CD14-positive monocyte (primary cell): ENCODE results near the gene STX1A. TPM values are rescaled to one million over a fixed set of nuclear protein-coding genes. Genes with fewer than 3 reads are reported as not detected.

ENCODE experiments used
- DNase-seq, 3 donors: peaks; one replicate each; pipeline ENCODE4 v3.0.0-alpha.2; 2011 to 2022
- H2AFZ ChIP-seq: 2 replicates; pipeline ENCODE4 v1.6.0; 2012; ENCODE audit warnings: mild to moderate bottlenecking, low read depth, low read length, inconsistent platforms; ENCODE audit not compliant: insufficient read depth, poor library complexity, severe bottlenecking
- H3K27ac ChIP-seq, 2 donors: 1 replicate in 1 of 2; 2 replicates in 1 of 2; pipeline ENCODE4 v1.5.1; 2012 to 2013; ENCODE audit warnings: low read length in 2 of 2, control low read depth in 1 of 2, inconsistent platforms in 1 of 2, low read depth in 1 of 2, mild to moderate bottlenecking in 1 of 2
- H3K27me3 ChIP-seq, 2 donors: one replicate each; pipeline versions ENCODE4 v1.6.0 to v1.6.1; 2011 to 2013; ENCODE audit warnings: low read length in 2 of 2; ENCODE audit not compliant: control insufficient read depth in 2 of 2, insufficient read depth in 2 of 2
- H3K36me3 ChIP-seq, 2 donors: replicated peaks in 1 of 2; 1 replicate in 1 of 2; 2 replicates in 1 of 2; pipeline versions ENCODE4 v1.5.1 to v1.6.1; 2012 to 2013; ENCODE audit warnings: low read length in 2 of 2, control low read depth in 1 of 2, inconsistent platforms in 1 of 2, mild to moderate bottlenecking in 1 of 2; ENCODE audit not compliant: insufficient read depth in 2 of 2, control insufficient read depth in 1 of 2
- H3K4me1 ChIP-seq, 2 donors: 1 replicate in 1 of 2; 2 replicates in 1 of 2; pipeline versions ENCODE4 v1.5.1 to v1.6.1; 2012 to 2013; ENCODE audit warnings: low read length in 2 of 2, control low read depth in 1 of 2, inconsistent platforms in 1 of 2, mild to moderate bottlenecking in 1 of 2, moderate library complexity in 1 of 2; ENCODE audit not compliant: insufficient read depth in 2 of 2, control insufficient read depth in 1 of 2
- H3K4me2 ChIP-seq: replicated peaks from 2 replicates; pipeline ENCODE3; 2012; ENCODE audit warnings: low read length, moderate library complexity, mild to moderate bottlenecking; ENCODE audit not compliant: poor library complexity, severe bottlenecking; ENCODE audit errors: extremely low read depth
- H3K4me3 ChIP-seq, 3 experiments: fragments of 200-600 bp in 1 of 3; sonication (generic) in 1 of 3; replicated peaks in 1 of 3; 1 replicate in 2 of 3; 2 replicates in 1 of 3; pipeline ENCODE4 v1.5.1; 2011 to 2013; ENCODE audit warnings: low read length in 3 of 3, mild to moderate bottlenecking in 3 of 3, control low read depth in 2 of 3, low read depth in 2 of 3, inconsistent platforms in 1 of 3, moderate library complexity in 1 of 3
- H3K79me2 ChIP-seq: 2 replicates; pipeline ENCODE4 v1.6.0; 2012; ENCODE audit warnings: mild to moderate bottlenecking, control low read depth, inconsistent platforms, low read length, moderate library complexity; ENCODE audit not compliant: insufficient read depth
- H3K9ac ChIP-seq: 2 replicates; pipeline ENCODE4 v1.6.0; 2017; ENCODE audit warnings: low read length, mild to moderate bottlenecking; ENCODE audit not compliant: insufficient read depth, poor library complexity, severe bottlenecking
- H3K9me3 ChIP-seq, 2 donors: replicated peaks in 1 of 2; 1 replicate in 1 of 2; 2 replicates in 1 of 2; pipeline versions ENCODE4 v1.5.1 to v1.6.1; 2012 to 2013; ENCODE audit warnings: low read length in 2 of 2, control low read depth in 1 of 2; ENCODE audit not compliant: control insufficient read depth in 1 of 2, insufficient read depth in 1 of 2
- H4K20me1 ChIP-seq: 2 replicates; pipeline ENCODE4 v1.6.0; 2012; ENCODE audit warnings: mild to moderate bottlenecking, low read length, control low read depth, moderate library complexity; ENCODE audit not compliant: insufficient read depth
- H3K27ac Mint-ChIP-seq, 7 donors: one replicate each; pipeline ENCODE4 v1.8.0; 2020; ENCODE audit warnings: mild to moderate bottlenecking in 7 of 7, mixed read lengths in 7 of 7, moderate library complexity in 6 of 7, inconsistent platforms in 2 of 7
- H3K27me3 Mint-ChIP-seq, 3 donors: one replicate each; pipeline ENCODE4 v1.8.0; 2021 to 2022; ENCODE audit warnings: low read depth in 3 of 3, mild to moderate bottlenecking in 3 of 3, mixed read lengths in 3 of 3, moderate library complexity in 3 of 3, inconsistent platforms in 1 of 3
- H3K36me3 Mint-ChIP-seq, 2 donors: one replicate each; pipeline ENCODE4 v1.8.0; 2020; ENCODE audit warnings: mixed read lengths in 2 of 2, inconsistent platforms in 1 of 2, mild to moderate bottlenecking in 1 of 2
- H3K4me1 Mint-ChIP-seq: one replicate; pipeline ENCODE4 v1.8.0; 2020; ENCODE audit warnings: mild to moderate bottlenecking, mixed read lengths
- H3K4me3 Mint-ChIP-seq, 2 donors: one replicate each; pipeline ENCODE4 v1.8.0; 2020; ENCODE audit warnings: mild to moderate bottlenecking in 2 of 2, mixed read lengths in 2 of 2, moderate library complexity in 1 of 2
- H3K9me3 Mint-ChIP-seq, 7 donors: one replicate each; pipeline ENCODE4 v1.8.0; 2020 to 2022; ENCODE audit warnings: mixed read lengths in 7 of 7, mild to moderate bottlenecking in 6 of 7, moderate library complexity in 6 of 7, inconsistent platforms in 2 of 7
- CTCF ChIP-seq: fragments of 200-600 bp; IDR thresholded peaks from one replicate; pipeline ENCODE4 v1.8.0; 2022; ENCODE audit warnings: antibody characterized with exemption, mild to moderate bottlenecking
- WGBS: methylation state at CpG from one replicate; pipeline ENCODE4 v1.1.5; 2013; ENCODE audit warnings: missing lambda C conversion rate; ENCODE audit not compliant: insufficient coverage; 5-methylcytosine and 5-hydroxymethylcytosine counted together
- intact Hi-C, 2 donors: fragments of 100-400 bp; cut with micrococcal nuclease; formaldehyde crosslinking; loops; one replicate each; pipeline versions ENCODE4 v1.15.0 to v1.15.1; 2023
- polyA plus RNA-seq, 3 donors: library from polyadenylated mRNA; depleted of rRNA in 1 of 3; unstranded in 2 of 3; stranded (reverse) in 1 of 3; fragments of 300-500 nt in 2 of 3; fragments of >200 nt in 1 of 3; fragmentation: Illumina TruSeq in 2 of 3; gene quantifications; 1 replicate in 2 of 3; 2 replicates in 1 of 3; pipeline ENCODE4 v1.2.3, GENCODE V29; 2012 to 2021

STX1A gene
- polyA plus RNA-seq, 3 donors = 0.27 to 2.7 (median 0.37) TPM

- Mint-ChIP-seq H3K4me1 (peaks cover 27% of the 10 kb centered on the region), H3K27me3 (peaks cover 85 to 95% (median 93%) of the 10 kb centered on the region in 3 donors), H3K9me3 (peaks cover 0 to 25% (median 3%) of the 10 kb centered on the region in 7 donors), H3K27ac (peak overlapping the region in 2 of 7 donors; percentile 61 to 79), H3K4me3 (peak overlapping the region in 1 of 2 donors; percentile 75), H3K36me3 (peaks cover 2 to 16% of the 10 kb centered on the region in 2 donors)
- no peak overlapping the region for H3K9ac ChIP-seq
- WGBS = no CpG with 5 or more reads among the region's 1 CpG
- no peak overlapping the region for H2AFZ ChIP-seq
- no peak overlapping the region for H3K4me3 ChIP-seq
- no peaks in the 10 kb centered on the region for H4K20me1 ChIP-seq
- intact Hi-C loops = no loop called here
- peaks cover 0 to 13% of the 10 kb centered on the region in 2 donors for H3K9me3 ChIP-seq
- H3K79me2 ChIP-seq = no peaks in the 10 kb centered on the region
- no peak overlapping the region for H3K4me2 ChIP-seq
- H3K4me1 ChIP-seq = peaks cover 20 to 25% of the 10 kb centered on the region in 2 donors
- H3K27ac ChIP-seq = no peak overlapping the region
- no peaks in the 10 kb centered on the region for H3K36me3 ChIP-seq
- TF ChIP-seq CTCF = no peak
- no peak for DNase-seq
- H3K27me3 ChIP-seq = peaks cover 29 to 90% of the 10 kb centered on the region in 2 donors
Measured at GRCh38 chr7:73712773-73713172, 6.7 kb downstream of the STX1A start.

- WGBS = 89% methylated on average over 16 of the region's 16 CpGs
- TF ChIP-seq CTCF = no peak
- Histone ChIP-seq H3K27ac (no peak overlapping the region), H3K36me3 (no peaks in the 10 kb centered on the region), H4K20me1 (no peaks in the 10 kb centered on the region), H3K4me3 (no peak overlapping the region), H3K9me3 (peaks cover 0 to 7% of the 10 kb centered on the region in 2 donors), H3K9ac (no peak overlapping the region), H3K4me1 (peaks cover 2 to 3% of the 10 kb centered on the region in 2 donors), H3K79me2 (no peaks in the 10 kb centered on the region), H3K27me3 (peaks cover 11 to 89% of the 10 kb centered on the region in 2 donors), H2AFZ (no peak overlapping the region), H3K4me2 (no peak overlapping the region)
- peaks cover 0 to 27% (median 2%) of the 10 kb centered on the region in 7 donors for H3K9me3 Mint-ChIP-seq
- H3K27ac Mint-ChIP-seq = no peak overlapping the region
- peak overlapping the region in 1 of 2 donors; percentile 65 for H3K4me3 Mint-ChIP-seq
- no peak for DNase-seq
- intact Hi-C loops = no loop called here
- peaks cover 0 to 3% of the 10 kb centered on the region in 2 donors for H3K36me3 Mint-ChIP-seq
- H3K27me3 Mint-ChIP-seq = peaks cover 85 to 96% (median 95%) of the 10 kb centered on the region in 3 donors
- H3K4me1 Mint-ChIP-seq = peaks cover 20% of the 10 kb centered on the region
Measured at GRCh38 chr7:73708961-73709549, 10.4 kb downstream of the STX1A start.
